D341Med (cell line): ENCODE results near the gene PLCH2.

Experiments
- DNase-seq: peaks from one replicate; pipeline ENCODE4 v3.0.0; 2012; ENCODE audit warnings: low spot score

The PLCH2 gene

GRCh38 chr1:2477791-2478499 lies 1.9 kb downstream of the PLCH2 start:
- DNase-seq, result no peak

GRCh38 chr1:2479186-2479585 lies 3.1 kb downstream of the PLCH2 start:
- DNase-seq, result no peak

DNA sequence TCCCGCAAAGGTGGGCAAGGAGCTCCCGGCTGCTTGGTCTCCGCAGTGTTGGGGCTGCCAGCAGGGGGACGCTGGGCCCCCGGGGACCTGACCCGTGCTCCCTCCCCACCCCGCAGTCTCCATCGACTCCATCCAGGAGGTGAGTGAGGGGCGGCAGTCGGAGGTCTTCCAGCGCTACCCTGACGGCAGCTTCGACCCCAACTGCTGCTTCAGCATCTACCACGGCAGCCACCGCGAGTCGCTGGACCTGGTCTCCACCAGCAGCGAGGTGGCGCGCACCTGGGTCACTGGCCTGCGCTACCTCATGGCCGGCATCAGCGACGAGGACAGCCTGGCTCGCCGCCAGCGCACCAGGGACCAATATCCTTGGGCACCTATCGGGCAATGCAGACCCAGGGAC lies 3.5 kb downstream of the PLCH2 start:
- no peak for DNase-seq

- no peak for DNase-seq
These were observed 4.3 kb downstream of the PLCH2 start for GRCh38 chr1:2480236-2480985.

DNA sequence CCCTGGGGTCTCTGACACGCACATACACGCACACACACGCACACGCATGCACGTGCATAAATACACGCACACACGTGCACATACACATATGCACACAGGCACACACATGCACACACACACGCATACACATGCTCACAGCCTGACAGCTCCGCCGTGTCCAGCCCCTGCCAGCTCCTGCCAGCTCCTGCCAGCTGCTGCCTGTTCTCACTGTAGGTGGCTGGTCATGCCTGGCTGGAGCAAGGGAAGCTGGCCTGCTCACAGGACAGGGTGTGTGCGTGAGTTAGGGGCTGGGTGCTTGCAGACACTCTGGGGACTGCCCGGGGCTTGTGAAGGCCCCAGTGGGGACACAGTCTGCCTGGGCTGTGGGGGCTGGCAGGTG lies 4.9 kb downstream of the PLCH2 start:
- no peak for DNase-seq

GRCh38 chr1:2481885-2482284 lies 5.8 kb downstream of the PLCH2 start:
- no peak for DNase-seq

DNA sequence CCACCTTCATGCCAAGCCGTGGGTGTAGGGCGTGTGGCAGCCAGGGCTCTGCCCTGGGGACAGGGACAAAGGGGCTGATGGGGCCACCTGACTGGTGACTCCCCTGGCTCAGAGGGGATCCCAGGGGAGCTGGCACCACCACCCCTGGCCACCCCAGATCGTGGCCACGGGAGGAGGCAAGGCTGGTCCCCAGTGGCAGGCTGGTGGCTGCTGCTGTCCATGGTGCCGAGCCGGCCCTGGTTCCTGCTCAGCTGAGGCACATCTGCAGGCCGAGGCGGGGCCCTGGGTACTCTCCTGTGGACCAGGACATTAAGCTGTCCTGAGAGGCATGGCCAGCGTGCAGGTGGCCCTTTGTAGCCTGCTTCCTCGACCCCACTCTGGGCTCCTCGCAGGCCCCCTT lies 6.5 kb downstream of the PLCH2 start:
- DNase-seq, result no peak

DNA sequence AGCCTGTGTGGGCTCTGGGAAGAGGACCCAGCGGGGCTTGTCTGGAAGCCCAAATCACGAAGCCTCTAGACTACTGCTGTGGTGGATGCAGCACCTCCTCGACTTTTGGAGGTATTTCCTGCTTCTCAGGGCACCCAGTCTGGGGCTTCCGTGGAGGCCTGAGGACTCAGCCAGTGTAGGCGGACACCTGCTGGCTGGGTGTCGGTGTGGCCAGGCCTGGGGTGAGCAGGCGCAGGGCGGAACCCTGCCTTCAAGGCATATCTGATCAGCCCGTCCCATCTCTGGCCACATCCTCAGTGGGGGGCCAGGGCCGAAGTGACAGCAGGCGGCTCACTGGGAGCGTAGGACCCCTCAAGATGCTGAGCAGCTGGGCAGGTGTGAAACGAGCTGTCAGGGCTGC lies 6.9 kb downstream of the PLCH2 start:
- DNase-seq, result no peak

GRCh38 chr1:2483970-2484369 lies 7.9 kb downstream of the PLCH2 start:
- no peak for DNase-seq

- no peak for DNase-seq
These were observed 10.0 kb downstream of the PLCH2 start for GRCh38 chr1:2486041-2486440.

GRCh38 chr1:2486558-2486957 lies 10.5 kb downstream of the PLCH2 start:
- no peak for DNase-seq

DNA sequence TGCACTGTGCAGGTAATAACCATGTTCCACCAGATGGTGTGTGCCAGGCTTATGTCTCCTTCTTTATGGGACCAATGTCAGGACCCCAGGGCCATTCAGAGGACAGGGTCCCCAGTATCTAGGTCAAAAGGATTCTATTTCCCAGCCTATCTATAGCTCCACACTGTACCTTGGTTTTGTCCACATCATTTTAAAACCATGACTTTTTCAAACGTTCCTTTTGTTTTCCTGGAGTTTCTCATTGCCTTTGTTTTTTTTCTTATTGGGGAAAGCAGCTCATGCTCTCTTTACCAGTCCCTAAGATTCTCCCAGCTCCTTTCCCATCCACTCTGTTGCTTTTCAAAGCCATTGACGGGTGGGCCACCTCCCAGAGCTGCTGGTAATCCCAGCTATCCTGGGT lies 12.6 kb downstream of the PLCH2 start:
- DNase-seq, result no peak

DNA sequence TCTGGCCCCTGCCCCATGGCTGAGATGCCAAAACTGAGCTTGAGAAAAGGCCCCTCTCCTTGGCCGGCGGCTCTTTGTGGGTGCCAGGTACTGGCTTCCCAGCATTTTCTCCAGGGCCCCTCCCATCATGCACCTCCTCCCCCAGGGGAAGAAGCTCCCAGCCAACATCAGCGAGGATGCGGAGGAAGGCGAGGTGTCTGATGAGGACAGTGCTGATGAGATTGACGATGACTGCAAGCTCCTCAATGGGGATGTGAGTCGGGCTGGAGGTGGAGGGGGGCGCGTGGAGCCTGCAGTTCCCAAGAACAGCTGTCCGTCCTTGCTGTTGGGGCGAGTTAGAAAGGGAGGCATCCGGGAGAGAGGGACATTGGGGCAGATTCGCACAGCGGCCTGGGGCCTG lies 13.5 kb downstream of the PLCH2 start:
- no peak for DNase-seq

GRCh38 chr1:2492091-2492490 lies 16.0 kb downstream of the PLCH2 start:
- no peak for DNase-seq

- no peak for DNase-seq
These were observed 17.1 kb downstream of the PLCH2 start for GRCh38 chr1:2493218-2493617.

GRCh38 chr1:2493691-2494322 lies 17.7 kb downstream of the PLCH2 start:
- no peak for DNase-seq

- DNase-seq, result no peak
These were observed 18.2 kb downstream of the PLCH2 start for GRCh38 chr1:2494323-2494693.

- no peak for DNase-seq
These were observed 18.9 kb downstream of the PLCH2 start for GRCh38 chr1:2495026-2495425.

DNA sequence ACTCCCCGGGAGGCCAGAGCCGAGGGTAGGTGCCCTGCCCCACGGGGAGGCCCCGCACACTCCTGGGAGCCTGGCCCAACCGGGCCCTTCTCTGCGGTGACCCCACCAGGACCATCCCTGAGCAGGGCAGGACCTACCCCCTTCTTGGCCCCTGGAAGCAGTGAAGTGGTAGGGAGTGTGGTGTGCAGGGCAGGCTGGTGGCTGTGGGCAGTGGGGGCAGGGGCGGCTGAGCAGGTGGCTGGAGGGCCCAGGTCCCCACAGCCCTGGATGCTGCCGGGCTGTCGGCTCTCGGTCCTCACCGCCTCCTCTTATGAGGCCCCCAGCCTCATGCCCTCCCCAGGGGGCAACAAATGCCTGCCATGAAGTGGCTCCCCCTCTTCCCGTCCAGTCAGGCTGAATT lies 19.5 kb downstream of the PLCH2 start:
- DNase-seq, result no peak

- DNase-seq, result no peak
These were observed 20.1 kb downstream of the PLCH2 start for GRCh38 chr1:2496087-2496622.

DNA sequence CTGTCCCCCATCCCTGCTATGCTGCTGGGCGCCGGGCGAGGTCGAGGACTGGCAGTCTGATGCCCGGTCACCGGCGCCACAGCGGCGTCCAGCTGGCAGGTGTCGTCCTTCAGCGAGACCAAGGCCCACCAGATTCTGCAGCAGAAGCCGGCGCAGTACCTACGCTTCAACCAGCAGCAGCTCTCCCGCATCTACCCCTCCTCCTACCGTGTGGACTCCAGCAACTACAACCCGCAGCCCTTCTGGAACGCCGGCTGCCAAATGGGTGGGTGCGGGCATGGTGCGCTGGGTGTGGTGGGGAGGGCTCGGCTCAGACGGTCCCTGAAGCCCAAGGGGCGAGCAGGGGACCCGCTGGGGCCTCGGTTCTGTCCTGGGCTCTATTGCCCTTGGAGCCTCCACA lies 20.7 kb downstream of the PLCH2 start:
- DNase-seq, result no peak

GRCh38 chr1:2497891-2498290 lies 21.8 kb downstream of the PLCH2 start:
- DNase-seq, result no peak

- DNase-seq, result no peak
These were observed 22.6 kb downstream of the PLCH2 start for GRCh38 chr1:2498648-2499047.
